HCT116 (cell line): ENCODE results near the gene SH3TC2. TPM values are rescaled to one million over a fixed set of nuclear protein-coding genes. Genes with fewer than 3 reads are reported as not detected.

Experiments
- ATAC-seq: fragments of 200-7000 bp; cut with Tn5 transposase; 2 replicates; pipeline ENCODE4 v1.9.1; 2020; ENCODE audit warnings: mild to moderate bottlenecking, moderate library complexity
- BruUV-seq: library from RNA; stranded (reverse); fragments of 400-500 nt; replicated peaks from 2 replicates; lab custom pipeline; 2021; lab: Mats Ljungman, UMichigan
- CTCF ChIA-PET: fragments of 300-600 bp; sonication (Branson Sonifier 250); formaldehyde crosslinking; loops from one replicate; lab custom pipeline; 2021; ENCODE audit warnings: antibody characterized with exemption; lab: Charles Lee
- POLR2A ChIA-PET: fragments of 300-600, 350-600 bp; sonication (Branson Sonifier 250); formaldehyde crosslinking; loops from one replicate; lab custom pipeline; 2021; ENCODE audit warnings: antibody characterized with exemption; lab: Charles Lee
- RAD21 ChIA-PET, 2 experiments: fragments of 300-600 bp; sonication (Branson Sonifier 250); formaldehyde crosslinking; loops; one replicate each; lab custom pipeline; 2023; ENCODE audit warnings: low total read pairs in 2 of 2; ENCODE audit not compliant: uncharacterized antibody in 2 of 2, unreplicated experiment in 2 of 2, low non-redundant PET in 1 of 2; lab: Charles Lee
- DNase-seq: peaks from one replicate; pipeline ENCODE4 v3.0.0-alpha.2; 2010; ENCODE audit warnings: low read depth, low spot score
- H2AFZ ChIP-seq: fragments of 200-600 bp; shearing (Covaris generic), sonication (generic); 2 replicates; pipeline ENCODE4 v1.6.1; 2017; ENCODE audit warnings: low read depth, mixed run types, mixed read lengths, antibody characterized with exemption, low read length; ENCODE audit not compliant: poor library complexity, severe bottlenecking
- H3K27ac ChIP-seq: 2 replicates; pipeline ENCODE4 v1.5.1; 2012; ENCODE audit warnings: low read depth, low read length
- H3K27me3 ChIP-seq: fragments of 200-600 bp; sonication (generic); 2 replicates; pipeline ENCODE4 v1.6.1; 2016; ENCODE audit warnings: mixed run types, low read length, mixed read lengths; ENCODE audit not compliant: insufficient read depth
- H3K36me3 ChIP-seq, 2 experiments: fragments of 200-500 bp in 1 of 2; fragments of 200-600 bp in 1 of 2; sonication (Bioruptor generic) in 1 of 2; sonication (generic) in 1 of 2; 2 replicates each; pipeline versions ENCODE4 v1.5.1 to v1.6.1; 2014 to 2016; ENCODE audit warnings: low read length in 2 of 2, inconsistent platforms in 1 of 2, mixed read lengths in 1 of 2, mixed run types in 1 of 2; ENCODE audit not compliant: insufficient read depth in 2 of 2, control insufficient read depth in 1 of 2
- H3K4me1 ChIP-seq, 2 experiments: fragments of 200-600 bp in 1 of 2; sonication (generic) in 1 of 2; 2 replicates each; pipeline versions ENCODE4 v1.5.1 to v1.6.1; 2012 to 2017; ENCODE audit warnings: low read length in 2 of 2, inconsistent platforms in 1 of 2, mild to moderate bottlenecking in 1 of 2, mixed read lengths in 1 of 2, mixed run types in 1 of 2, moderate library complexity in 1 of 2; ENCODE audit not compliant: insufficient read depth in 2 of 2, control insufficient read depth in 1 of 2
- H3K4me2 ChIP-seq: fragments of 200-600 bp; sonication (generic); 2 replicates; pipeline ENCODE4 v1.6.1; 2017; ENCODE audit warnings: mixed run types, low read length, mixed read lengths
- H3K4me3 ChIP-seq, 2 experiments: fragments of 200-600 bp in 1 of 2; sonication (generic) in 1 of 2; replicated peaks in 1 of 2; 2 replicates each; pipeline ENCODE4 v1.5.1; 2011 to 2016; ENCODE audit warnings: low read length in 2 of 2, control low read depth in 1 of 2, low read depth in 1 of 2, mild to moderate bottlenecking in 1 of 2, mixed read lengths in 1 of 2, mixed run types in 1 of 2
- H3K79me2 ChIP-seq: fragments of 200-600 bp; sonication (generic); 2 replicates; pipeline ENCODE4 v1.6.1; 2017; ENCODE audit warnings: mild to moderate bottlenecking, mixed run types, low read length, moderate library complexity, mixed read lengths; ENCODE audit not compliant: insufficient read depth
- H3K9ac ChIP-seq: fragments of 200-600 bp; sonication (generic); 2 replicates; pipeline ENCODE4 v1.6.1; 2016; ENCODE audit warnings: low read length, mixed read lengths
- H3K9me2 ChIP-seq: fragments of 200-600 bp; sonication (generic), shearing (Covaris generic); 2 replicates; pipeline ENCODE4 v1.6.1; 2017; ENCODE audit warnings: mixed run types, mild to moderate bottlenecking, moderate library complexity; ENCODE audit not compliant: insufficient read depth
- H3K9me3 ChIP-seq, 2 experiments: fragments of 200-500 bp in 1 of 2; fragments of 200-600 bp in 1 of 2; sonication (Bioruptor generic) in 1 of 2; sonication (generic) in 1 of 2; 2 replicates each; pipeline ENCODE4 v1.6.1; 2014 to 2017; ENCODE audit warnings: low read length in 2 of 2, mixed read lengths in 2 of 2, inconsistent platforms in 1 of 2, low read depth in 1 of 2, mild to moderate bottlenecking in 1 of 2, mixed run types in 1 of 2, moderate library complexity in 1 of 2; ENCODE audit not compliant: control insufficient read depth in 1 of 2, insufficient read depth in 1 of 2
- H4K20me1 ChIP-seq: fragments of 200-600 bp; sonication (generic), shearing (Covaris generic); 2 replicates; pipeline ENCODE4 v1.6.1; 2017; ENCODE audit warnings: mixed run types, mild to moderate bottlenecking, moderate library complexity; ENCODE audit not compliant: insufficient read depth
- CEBPB ChIP-seq: IDR thresholded peaks from 2 replicates; pipeline ENCODE4 v1.6.1; 2012; ENCODE audit warnings: low read depth
- EGR1 ChIP-seq: IDR thresholded peaks from 2 replicates; pipeline ENCODE4 v1.6.1; 2012; ENCODE audit warnings: low read depth
- ELF1 ChIP-seq: IDR thresholded peaks from 2 replicates; pipeline ENCODE4 v1.6.1; 2012; ENCODE audit warnings: low read depth, borderline replicate concordance
- JUND ChIP-seq: IDR thresholded peaks from 2 replicates; pipeline ENCODE4 v1.6.1; 2012
- POLR2A ChIP-seq: IDR thresholded peaks from 2 replicates; pipeline ENCODE4 v1.7.0; 2011; ENCODE audit warnings: borderline replicate concordance; ENCODE audit not compliant: insufficient read depth, insufficient read length; ENCODE audit errors: extremely low read depth
- POLR2AphosphoS5 ChIP-seq: IDR thresholded peaks from 2 replicates; pipeline ENCODE4 v1.6.1; 2011; ENCODE audit warnings: mild to moderate bottlenecking, low read depth, low read length, moderate library complexity
- REST ChIP-seq: IDR thresholded peaks from 2 replicates; pipeline ENCODE4 v1.6.1; 2012; ENCODE audit warnings: low read depth
- SP1 ChIP-seq: IDR thresholded peaks from 2 replicates; pipeline ENCODE4 v1.6.1; 2012; ENCODE audit warnings: low read depth
- SRF ChIP-seq: IDR thresholded peaks from 2 replicates; pipeline ENCODE4 v1.6.1; 2012; ENCODE audit warnings: low read depth
- intact Hi-C: fragments of 100-400 bp; cut with micrococcal nuclease; formaldehyde crosslinking; loops from 2 replicates; pipeline ENCODE4 v1.10.0; 2022
- total RNA-seq: library from RNA; stranded (reverse); gene quantifications from one replicate; pipeline ENCODE4 v1.2.1, GENCODE V29; 2021; ENCODE audit not compliant: unreplicated experiment
- TF ChIP-seq, protein P1 (sequence below), 3 experiments: fragments of 200-600 bp in 1 of 3; sonication (generic) in 1 of 3; IDR thresholded peaks in 2 of 3; conservative IDR thresholded peaks in 1 of 3; 2 replicates each; pipeline ENCODE4 v1.5.1; 2012 to 2017; ENCODE audit warnings: low read depth in 2 of 3, low read length in 2 of 3, antibody characterized with exemption in 1 of 3, borderline replicate concordance in 1 of 3, control low read depth in 1 of 3, mild to moderate bottlenecking in 1 of 3, mixed read lengths in 1 of 3, mixed run types in 1 of 3, moderate library complexity in 1 of 3; ENCODE audit not compliant: insufficient read depth in 1 of 3
- TF ChIP-seq, protein P2 (sequence below): IDR thresholded peaks from 2 replicates; pipeline ENCODE4 v1.6.1; 2012

SH3TC2 gene
- total RNA-seq, 1 experiment from 2014 or later = 12.8 TPM

DNA sequence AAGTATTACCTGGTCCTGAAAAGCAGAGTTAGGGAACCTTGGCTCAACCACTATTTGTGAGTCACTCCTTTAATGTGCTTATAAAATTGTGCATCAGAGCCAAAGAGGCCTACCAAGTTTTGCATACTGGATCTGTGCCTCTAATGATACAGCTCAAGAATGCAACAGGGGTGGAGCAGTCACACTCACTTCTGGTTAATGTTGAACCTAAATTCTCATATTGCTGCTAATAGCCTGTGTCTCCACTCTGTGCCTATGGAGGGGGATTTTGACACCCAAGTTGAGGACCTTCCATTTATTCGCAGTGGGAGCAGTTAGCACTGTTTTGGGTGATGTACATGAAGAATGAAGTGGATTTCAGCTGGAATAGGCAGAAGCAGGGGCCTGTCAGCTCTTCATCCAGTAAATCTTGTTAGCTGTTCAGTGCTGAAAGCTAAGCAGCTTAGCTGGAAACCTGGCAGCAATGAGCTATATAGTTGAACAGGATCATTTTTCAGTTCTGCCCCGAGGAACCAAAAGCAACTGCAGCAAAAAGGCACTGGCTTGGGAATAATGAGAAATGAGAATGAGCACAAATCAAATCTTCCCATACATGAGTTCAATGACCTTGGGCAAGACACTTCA is 9.7 kb downstream of the SH3TC2 start:
- no peaks in the 10 kb centered on the region for H3K9me2 ChIP-seq
- POLR2A ChIA-PET = no interaction called here
- CTCF ChIA-PET = interaction anchor here (0.8 kb wide), 1 partner anchor 61 kb away, joined by 4 read pairs; no protein-coding TSS in a partner anchor
- no peak overlapping the region for H3K27ac ChIP-seq
- no peaks in the 10 kb centered on the region for H4K20me1 ChIP-seq
- TF ChIP-seq POLR2AphosphoS5 (no peak), CEBPB (no peak), JUND (peak; percentile 19; the same call in 1 of the 2 replicates)
- no peak overlapping the region for H3K4me3 ChIP-seq
- RAD21 ChIA-PET = interaction anchor here in 1 of 2 experiments (1.2 kb wide), 1 partner anchor 61 kb away, joined by 4 read pairs; no protein-coding TSS in a partner anchor
- H3K79me2 ChIP-seq = no peaks in the 10 kb centered on the region; the same call in 1 of the 2 replicates
- intact Hi-C loops = no loop called here
- ATAC-seq (peak; percentile 38), DNase-seq (no peak)
- H2AFZ ChIP-seq = no peak overlapping the region
- H3K4me1 ChIP-seq = peaks cover 0 to 11% of the 10 kb centered on the region in 2 experiments; a peak in 1 of 4 replicates
- BruUV-seq = no TSS peak
- H3K9ac ChIP-seq = no peak overlapping the region
- H3K36me3 ChIP-seq = no peaks in the 10 kb centered on the region
- peak overlapping the region; percentile 14; the same call in 1 of the 2 replicates for H3K4me2 ChIP-seq
- H3K9me3 ChIP-seq = no peaks in the 10 kb centered on the region
- no peaks in the 10 kb centered on the region for H3K27me3 ChIP-seq

DNA sequence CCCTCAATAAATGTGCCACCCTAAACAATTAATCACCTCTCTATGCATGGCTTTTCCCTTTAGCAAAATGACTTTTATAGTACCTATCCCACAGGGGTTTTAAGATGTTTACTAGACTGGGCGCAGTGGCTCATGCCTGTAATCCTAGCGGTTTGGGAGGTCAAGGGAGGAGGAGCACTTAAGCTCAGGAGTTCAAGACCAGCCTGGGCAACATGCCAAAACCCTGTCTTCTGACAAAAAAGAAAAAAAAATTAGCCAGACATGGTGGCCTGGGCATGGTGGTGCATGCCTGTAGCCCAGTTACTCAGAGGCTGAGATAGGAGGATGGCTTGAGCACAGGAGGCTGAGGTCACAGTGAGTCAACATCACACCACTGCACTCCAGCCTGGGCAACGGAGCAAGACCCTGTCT is 13.5 kb downstream of the SH3TC2 start:
- Histone ChIP-seq H3K4me3 (no peak overlapping the region), H3K4me2 (no peak overlapping the region), H3K9me3 (no peaks in the 10 kb centered on the region), H3K4me1 (peaks cover 0 to 11% of the 10 kb centered on the region in 2 experiments; a peak in 1 of 4 replicates), H3K36me3 (no peaks in the 10 kb centered on the region), H3K79me2 (no peaks in the 10 kb centered on the region), H3K27ac (no peak overlapping the region), H4K20me1 (no peaks in the 10 kb centered on the region), H3K9ac (no peak overlapping the region), H3K9me2 (no peaks in the 10 kb centered on the region), H2AFZ (no peak overlapping the region), H3K27me3 (no peaks in the 10 kb centered on the region)
- BruUV-seq = no TSS peak
- no peak for DNase-seq
- CTCF ChIA-PET = interaction anchor here (1.4 kb wide), 1 partner anchor 65 kb away, joined by 4 read pairs; no protein-coding TSS in a partner anchor
- RAD21 ChIA-PET = no interaction called here
- no peak for ATAC-seq
- intact Hi-C loops = no loop called here
- POLR2A ChIA-PET = no interaction called here
- no peak for TF ChIP-seq ELF1
- TF ChIP-seq, protein P1, sequence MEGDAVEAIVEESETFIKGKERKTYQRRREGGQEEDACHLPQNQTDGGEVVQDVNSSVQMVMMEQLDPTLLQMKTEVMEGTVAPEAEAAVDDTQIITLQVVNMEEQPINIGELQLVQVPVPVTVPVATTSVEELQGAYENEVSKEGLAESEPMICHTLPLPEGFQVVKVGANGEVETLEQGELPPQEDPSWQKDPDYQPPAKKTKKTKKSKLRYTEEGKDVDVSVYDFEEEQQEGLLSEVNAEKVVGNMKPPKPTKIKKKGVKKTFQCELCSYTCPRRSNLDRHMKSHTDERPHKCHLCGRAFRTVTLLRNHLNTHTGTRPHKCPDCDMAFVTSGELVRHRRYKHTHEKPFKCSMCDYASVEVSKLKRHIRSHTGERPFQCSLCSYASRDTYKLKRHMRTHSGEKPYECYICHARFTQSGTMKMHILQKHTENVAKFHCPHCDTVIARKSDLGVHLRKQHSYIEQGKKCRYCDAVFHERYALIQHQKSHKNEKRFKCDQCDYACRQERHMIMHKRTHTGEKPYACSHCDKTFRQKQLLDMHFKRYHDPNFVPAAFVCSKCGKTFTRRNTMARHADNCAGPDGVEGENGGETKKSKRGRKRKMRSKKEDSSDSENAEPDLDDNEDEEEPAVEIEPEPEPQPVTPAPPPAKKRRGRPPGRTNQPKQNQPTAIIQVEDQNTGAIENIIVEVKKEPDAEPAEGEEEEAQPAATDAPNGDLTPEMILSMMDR (IDR thresholded peaks at IDR 0.05 in 2 of 3, conservative IDR thresholded peaks at IDR 0.05 in 1 of 3; ENCODE audit: borderline replicate concordance in 1 of 3, insufficient read depth in 1 of 3, low read depth in 2 of 3, low read length in 2 of 3) = no peak
- TF ChIP-seq, protein P2, sequence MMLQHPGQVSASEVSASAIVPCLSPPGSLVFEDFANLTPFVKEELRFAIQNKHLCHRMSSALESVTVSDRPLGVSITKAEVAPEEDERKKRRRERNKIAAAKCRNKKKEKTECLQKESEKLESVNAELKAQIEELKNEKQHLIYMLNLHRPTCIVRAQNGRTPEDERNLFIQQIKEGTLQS = no peak
- no peak for TF ChIP-seq POLR2A
- TF ChIP-seq REST = no peak
- no peak for TF ChIP-seq EGR1
- no peak for TF ChIP-seq JUND
- TF ChIP-seq SP1 = no peak
- TF ChIP-seq SRF = no peak
